ENCODE results near the gene JPH4.

Gene JPH4

GRCh38 chr14:23535943-23536342, 42.6 kb downstream of the JPH4 start:
- peaks cover 27% of the 10 kb centered on the region for H3K4me1 ChIP-seq (ENCODE audit: insufficient read depth, low read length)
- no peak overlapping the region for H3K9ac ChIP-seq (ENCODE audit: low read depth, low read length)
- H3K36me3 ChIP-seq (ENCODE audit: insufficient read depth, low read length), result peaks cover 3% of the 10 kb centered on the region
- H3K9me3 ChIP-seq (ENCODE audit: control insufficient read depth, insufficient read depth, low read length), result no peaks in the 10 kb centered on the region

GRCh38 chr14:23533652-23534435, 44.7 kb downstream of the JPH4 start:
- Histone ChIP-seq H3K9ac (ENCODE audit: low read depth, low read length) (no peak overlapping the region), H3K9me3 (ENCODE audit: control insufficient read depth, insufficient read depth, low read length) (no peaks in the 10 kb centered on the region), H3K4me1 (ENCODE audit: insufficient read depth, low read length) (peaks cover 22% of the 10 kb centered on the region), H3K36me3 (ENCODE audit: insufficient read depth, low read length) (peaks cover 3% of the 10 kb centered on the region)

GRCh38 chr14:23532658-23533057, 45.9 kb downstream of the JPH4 start:
- peaks cover 26% of the 10 kb centered on the region for H3K4me1 ChIP-seq (ENCODE audit: insufficient read depth, low read length)
- no peak overlapping the region for H3K9ac ChIP-seq (ENCODE audit: low read depth, low read length)
- no peaks in the 10 kb centered on the region for H3K9me3 ChIP-seq (ENCODE audit: control insufficient read depth, insufficient read depth, low read length)
- H3K36me3 ChIP-seq (ENCODE audit: insufficient read depth, low read length), result peaks cover 3% of the 10 kb centered on the region

- Histone ChIP-seq H3K36me3 (ENCODE audit: insufficient read depth, low read length) (peaks cover 3% of the 10 kb centered on the region), H3K9ac (ENCODE audit: low read depth, low read length) (no peak overlapping the region), H3K9me3 (ENCODE audit: control insufficient read depth, insufficient read depth, low read length) (no peaks in the 10 kb centered on the region), H3K4me1 (ENCODE audit: insufficient read depth, low read length) (peaks cover 21% of the 10 kb centered on the region)
Measured at GRCh38 chr14:23531391-23531790, 47.2 kb downstream of the JPH4 start.

- no peaks in the 10 kb centered on the region for H3K9me3 ChIP-seq (ENCODE audit: control insufficient read depth, insufficient read depth, low read length)
- H3K36me3 ChIP-seq (ENCODE audit: insufficient read depth, low read length), result peaks cover 3% of the 10 kb centered on the region
- H3K4me1 ChIP-seq (ENCODE audit: insufficient read depth, low read length), result peaks cover 16% of the 10 kb centered on the region; the same call in 1 of the 2 replicates
- no peak overlapping the region for H3K9ac ChIP-seq (ENCODE audit: low read depth, low read length)
Measured at GRCh38 chr14:23530375-23531055, 48.1 kb downstream of the JPH4 start.

GRCh38 chr14:23529016-23529415, 49.6 kb downstream of the JPH4 start:
- H3K9me3 ChIP-seq (ENCODE audit: control insufficient read depth, insufficient read depth, low read length), result no peaks in the 10 kb centered on the region
- H3K36me3 ChIP-seq (ENCODE audit: insufficient read depth, low read length), result peaks cover 3% of the 10 kb centered on the region
- H3K4me1 ChIP-seq (ENCODE audit: insufficient read depth, low read length), result peaks cover 16% of the 10 kb centered on the region; the same call in 1 of the 2 replicates
- no peak overlapping the region for H3K9ac ChIP-seq (ENCODE audit: low read depth, low read length)

GRCh38 chr14:23528555-23528954, 50.0 kb downstream of the JPH4 start:
- peaks cover 16% of the 10 kb centered on the region; the same call in 1 of the 2 replicates for H3K4me1 ChIP-seq (ENCODE audit: insufficient read depth, low read length)
- peaks cover 3% of the 10 kb centered on the region for H3K36me3 ChIP-seq (ENCODE audit: insufficient read depth, low read length)
- no peak overlapping the region for H3K9ac ChIP-seq (ENCODE audit: low read depth, low read length)
- H3K9me3 ChIP-seq (ENCODE audit: control insufficient read depth, insufficient read depth, low read length), result no peaks in the 10 kb centered on the region

GRCh38 chr14:23525611-23526010, 53.0 kb downstream of the JPH4 start:
- Histone ChIP-seq H3K4me1 (ENCODE audit: insufficient read depth, low read length) (peaks cover 16% of the 10 kb centered on the region; the same call in 1 of the 2 replicates), H3K36me3 (ENCODE audit: insufficient read depth, low read length) (no peaks in the 10 kb centered on the region; the same call in none of the 2 replicates), H3K9ac (ENCODE audit: low read depth, low read length) (no peak overlapping the region), H3K9me3 (ENCODE audit: control insufficient read depth, insufficient read depth, low read length) (no peaks in the 10 kb centered on the region)

GRCh38 chr14:23524954-23525353, 53.6 kb downstream of the JPH4 start:
- no peak overlapping the region for H3K9ac ChIP-seq (ENCODE audit: low read depth, low read length)
- no peaks in the 10 kb centered on the region; the same call in none of the 2 replicates for H3K36me3 ChIP-seq (ENCODE audit: insufficient read depth, low read length)
- peaks cover 13% of the 10 kb centered on the region; the same call in 1 of the 2 replicates for H3K4me1 ChIP-seq (ENCODE audit: insufficient read depth, low read length)
- H3K9me3 ChIP-seq (ENCODE audit: control insufficient read depth, insufficient read depth, low read length), result no peaks in the 10 kb centered on the region

GRCh38 chr14:23523229-23524016, 55.2 kb downstream of the JPH4 start:
- Histone ChIP-seq H3K9ac (ENCODE audit: low read depth, low read length) (no peak overlapping the region), H3K36me3 (ENCODE audit: insufficient read depth, low read length) (no peaks in the 10 kb centered on the region; the same call in none of the 2 replicates), H3K9me3 (ENCODE audit: control insufficient read depth, insufficient read depth, low read length) (no peaks in the 10 kb centered on the region), H3K4me1 (ENCODE audit: insufficient read depth, low read length) (peaks cover 15% of the 10 kb centered on the region)

GRCh38 chr14:23522643-23523198, 55.9 kb downstream of the JPH4 start:
- Histone ChIP-seq H3K4me1 (ENCODE audit: insufficient read depth, low read length) (peaks cover 16% of the 10 kb centered on the region), H3K9me3 (ENCODE audit: control insufficient read depth, insufficient read depth, low read length) (no peaks in the 10 kb centered on the region), H3K9ac (ENCODE audit: low read depth, low read length) (no peak overlapping the region), H3K36me3 (ENCODE audit: insufficient read depth, low read length) (no peaks in the 10 kb centered on the region; the same call in none of the 2 replicates)

GRCh38 chr14:23521785-23522640, 56.6 kb downstream of the JPH4 start:
- peaks cover 16% of the 10 kb centered on the region for H3K4me1 ChIP-seq (ENCODE audit: insufficient read depth, low read length)
- H3K9me3 ChIP-seq (ENCODE audit: control insufficient read depth, insufficient read depth, low read length), result no peaks in the 10 kb centered on the region
- H3K36me3 ChIP-seq (ENCODE audit: insufficient read depth, low read length), result no peaks in the 10 kb centered on the region; the same call in none of the 2 replicates
- H3K9ac ChIP-seq (ENCODE audit: low read depth, low read length), result no peak overlapping the region

GRCh38 chr14:23520899-23521533, 57.6 kb downstream of the JPH4 start:
- H3K9me3 ChIP-seq (ENCODE audit: control insufficient read depth, insufficient read depth, low read length), result no peaks in the 10 kb centered on the region

More at GRCh38 chr14:23520899-23521533, 57.6 kb downstream of the JPH4 start:
- Histone ChIP-seq H3K36me3 (ENCODE audit: insufficient read depth, low read length) (no peaks in the 10 kb centered on the region), H3K4me1 (ENCODE audit: insufficient read depth, low read length) (peaks cover 16% of the 10 kb centered on the region), H3K9ac (ENCODE audit: low read depth, low read length) (no peak overlapping the region)
